ENCODE results near the gene UBA5.

- TF ChIP-seq CREB1 (CRISPR knock-in tag; IDR thresholded peaks at IDR 0.05) (no peak), ATF2 (CRISPR knock-in tag; IDR thresholded peaks at IDR 0.05; ENCODE audit: borderline replicate concordance, low read depth) (no peak), CTCF (IDR thresholded peaks at IDR 0.05) (no peak), ESRRA (CRISPR knock-in tag; IDR thresholded peaks at IDR 0.05; ENCODE audit: borderline replicate concordance) (no peak), ATF6 (CRISPR knock-in tag; IDR thresholded peaks at IDR 0.05) (no peak)
These were observed 36.5 kb upstream of the UBA5 start for GRCh38 chr3:132623646-132624045.

Data from WTC11 (cell line).